OCI-LY7 (cell line): Measurements from ENCODE around the gene BICD2.

Experiments used
- CTCF ChIP-seq: fragments of 200-600 bp; sonication (generic); conservative IDR thresholded peaks from 2 replicates; pipeline ENCODE4 v1.5.1; 2014; ENCODE audit warnings: mild to moderate bottlenecking, antibody characterized with exemption, low read length, moderate library complexity, mixed read lengths
- EZH2phosphoT487 ChIP-seq: fragments of 200-600 bp; sonication (generic); IDR thresholded peaks from 2 replicates; pipeline ENCODE4 v1.6.1; 2018; ENCODE audit warnings: low read depth, borderline replicate concordance, mild to moderate bottlenecking, mixed run types, antibody characterized with exemption, low read length, moderate library complexity, mixed read lengths

- TF ChIP-seq CTCF (no peak), EZH2phosphoT487 (no peak)
Observed at GRCh38 chr9:92682269-92682668, 82.4 kb downstream of the BICD2 start.
